ENCODE measurements around the gene TMEM131. TPM values are rescaled to one million over a fixed set of nuclear protein-coding genes. Genes with fewer than 3 reads are reported as not detected.
A peak's percentile ranks its signal among the peaks of the same experiment; 100 is the strongest.

TMEM131 gene
- total RNA-seq, 1 donor = 43.6 TPM

DNA sequence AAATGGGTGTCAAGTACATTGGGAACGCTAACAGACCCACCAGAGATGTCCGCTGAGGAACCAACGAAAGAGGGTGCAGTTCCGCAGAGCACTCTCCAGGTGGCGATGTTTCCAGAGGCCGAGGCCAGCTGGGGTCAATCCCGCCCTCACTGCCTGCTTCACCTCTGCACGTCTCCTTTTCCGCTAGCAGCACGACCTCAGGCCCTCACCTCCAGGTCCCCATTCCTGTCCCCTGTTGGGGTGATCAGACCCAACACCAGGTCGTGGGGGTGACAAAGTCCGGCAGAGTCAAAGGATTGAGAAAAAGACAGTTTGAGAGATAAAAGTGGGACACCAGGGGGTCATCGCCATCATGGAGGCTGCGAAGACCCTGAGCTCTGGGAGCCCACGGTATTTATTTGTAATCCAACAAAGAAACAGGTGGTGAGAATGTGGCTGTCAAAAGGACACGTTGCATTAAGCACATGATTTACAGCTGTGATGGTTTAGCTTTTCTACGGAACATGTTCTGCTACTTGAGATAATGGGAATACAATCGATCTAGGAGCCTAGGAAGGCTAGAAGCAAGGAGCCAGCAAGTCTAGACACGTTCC lies 255.1 kb downstream of the TMEM131 start:
- no peak overlapping the region for H3K4me3 ChIP-seq (ENCODE audit: low read depth, low read length)
- DNase-seq (ENCODE audit: low read depth) = peak; percentile 29
- TF ChIP-seq CTCF (IDR thresholded peaks at IDR 0.05; ENCODE audit: insufficient read depth, low read depth, low read length) = peak; percentile 86

- no peak overlapping the region for H3K4me3 ChIP-seq (ENCODE audit: low read depth, low read length)
- no peak for TF ChIP-seq CTCF (IDR thresholded peaks at IDR 0.05; ENCODE audit: insufficient read depth, low read depth, low read length)
- DNase-seq (ENCODE audit: low read depth) = no peak
These were observed 255.9 kb downstream of the TMEM131 start for GRCh38 chr2:97739893-97740245.

- DNase-seq (ENCODE audit: low read depth) = no peak
- H3K4me3 ChIP-seq (ENCODE audit: low read depth, low read length) = no peak overlapping the region
- TF ChIP-seq CTCF (IDR thresholded peaks at IDR 0.05; ENCODE audit: insufficient read depth, low read depth, low read length) = no peak
These were observed 256.5 kb downstream of the TMEM131 start for GRCh38 chr2:97739020-97739892.

GRCh38 chr2:97738179-97739019 lies 257.3 kb downstream of the TMEM131 start:
- TF ChIP-seq CTCF (IDR thresholded peaks at IDR 0.05; ENCODE audit: insufficient read depth, low read depth, low read length) = no peak
- DNase-seq (ENCODE audit: low read depth) = no peak
- no peak overlapping the region for H3K4me3 ChIP-seq (ENCODE audit: low read depth, low read length)

- no peak for DNase-seq (ENCODE audit: low read depth)
- H3K4me3 ChIP-seq (ENCODE audit: low read depth, low read length) = no peak overlapping the region
- no peak for TF ChIP-seq CTCF (IDR thresholded peaks at IDR 0.05; ENCODE audit: insufficient read depth, low read depth, low read length)
These were observed 258.1 kb downstream of the TMEM131 start for GRCh38 chr2:97737421-97738178.

GRCh38 chr2:97736608-97737330 lies 259.0 kb downstream of the TMEM131 start:
- no peak for TF ChIP-seq CTCF (IDR thresholded peaks at IDR 0.05; ENCODE audit: insufficient read depth, low read depth, low read length)
- no peak for DNase-seq (ENCODE audit: low read depth)
- H3K4me3 ChIP-seq (ENCODE audit: low read depth, low read length) = no peak overlapping the region

All from fibroblast of villous mesenchyme (primary cell).